ENCODE measurements around the gene MMP24OS.

The MMP24OS gene

DNA sequence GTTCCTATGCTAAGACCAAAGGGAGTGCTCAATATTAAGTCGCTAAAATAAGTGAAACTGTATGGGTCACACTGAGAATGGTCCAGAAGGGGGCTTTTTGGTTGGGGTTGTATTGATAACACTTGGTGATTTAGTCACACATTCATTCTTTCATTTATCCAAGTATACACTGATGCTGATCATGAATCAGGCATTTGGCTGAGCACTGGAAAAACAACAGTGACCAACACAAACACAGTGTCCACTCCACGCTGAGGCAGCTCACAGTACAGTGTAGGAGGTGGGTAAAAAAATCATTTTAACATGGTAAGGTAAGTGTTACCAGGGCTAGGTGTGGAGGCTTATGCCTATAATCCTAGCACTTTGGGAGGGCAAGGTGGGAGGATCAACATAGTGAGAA is 23.5 kb upstream of the MMP24OS start:
- in situ Hi-C loops (cut with MboI; ENCODE audit: low sequenced_read_pairs): loop anchor here (5.0 kb wide), 1 partner anchor 126 kb away; no protein-coding TSS in a partner anchor
- H3K9me3 ChIP-seq: no peaks in the 10 kb centered on the region
- peaks cover 6% of the 10 kb centered on the region for H3K36me3 ChIP-seq (replicated peaks)
- H3K27me3 ChIP-seq (ENCODE audit: low read depth): no peaks in the 10 kb centered on the region
- H3K4me1 ChIP-seq: no peaks in the 10 kb centered on the region
- no peak for DNase-seq (ENCODE audit: low spot score in 2 of 2)
- no peak overlapping the region for H3K4me3 ChIP-seq

DNA sequence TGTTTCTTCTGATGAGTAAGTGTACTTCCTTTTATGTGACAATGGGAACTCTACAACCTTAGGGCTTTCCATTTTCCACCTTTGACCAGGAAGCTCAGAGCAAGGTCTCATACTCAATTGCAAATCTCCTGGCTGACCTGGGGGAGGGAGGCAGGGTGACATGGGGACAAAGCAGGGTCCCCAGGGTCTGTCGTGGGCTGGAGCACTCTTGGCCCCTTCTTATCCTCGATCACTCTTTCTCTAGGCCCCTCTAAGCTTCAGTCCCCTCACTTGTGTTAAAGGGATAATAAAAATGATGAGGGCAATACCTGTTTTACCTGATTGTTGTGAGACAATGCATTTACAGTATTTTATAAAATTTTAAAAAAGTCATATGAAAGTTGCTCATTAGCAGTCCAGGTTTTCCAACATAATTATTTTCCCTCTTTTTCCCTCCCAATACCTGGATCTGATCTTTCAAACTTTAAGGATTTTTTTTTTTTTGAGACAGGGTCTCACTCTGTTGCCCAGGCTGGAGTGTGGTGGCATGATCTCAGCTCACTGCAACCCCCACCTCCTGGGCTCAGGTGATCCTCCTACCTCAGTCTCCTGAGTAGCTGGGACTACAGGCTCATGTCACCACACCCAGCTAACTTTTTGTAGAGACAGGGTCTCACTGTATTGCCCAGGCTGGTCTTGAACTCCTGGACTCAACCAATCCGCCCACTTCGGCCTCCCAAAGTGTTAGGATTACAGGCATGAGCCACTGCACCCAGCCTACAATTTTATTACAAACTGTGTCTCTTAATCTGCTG is 22.7 kb upstream of the MMP24OS start:
- Histone ChIP-seq H3K4me3 (no peak overlapping the region), H3K36me3 (replicated peaks) (no peaks in the 10 kb centered on the region; the same call in none of the 2 replicates), H3K27me3 (ENCODE audit: low read depth) (no peaks in the 10 kb centered on the region), H3K4me1 (no peaks in the 10 kb centered on the region), H3K9me3 (no peaks in the 10 kb centered on the region)
- in situ Hi-C loops (cut with MboI; ENCODE audit: low sequenced_read_pairs): loop anchor here (5.0 kb wide), 1 partner anchor 127 kb away; no protein-coding TSS in a partner anchor
- no peak for DNase-seq (ENCODE audit: low spot score in 2 of 2)

DNA sequence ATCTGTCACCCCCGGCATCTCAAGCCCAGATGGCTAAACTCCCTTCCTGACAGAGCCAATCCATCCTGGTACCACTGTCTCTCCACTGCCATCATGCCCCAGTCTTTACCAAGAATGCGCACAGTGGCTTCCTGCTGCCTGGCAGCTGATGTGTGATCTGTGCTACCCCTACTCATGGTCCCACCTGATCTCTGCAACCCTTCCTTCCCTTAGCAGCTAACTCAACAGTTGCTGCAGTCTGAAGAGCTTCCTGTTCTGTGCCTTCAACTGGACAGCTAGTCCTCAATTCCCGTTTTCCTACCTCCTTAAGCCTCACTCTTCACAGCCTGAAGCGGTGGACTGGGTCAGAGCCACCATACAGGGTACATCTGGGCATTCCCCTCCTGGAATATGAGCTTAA is 21.9 kb upstream of the MMP24OS start:
- Histone ChIP-seq H3K4me1 (no peaks in the 10 kb centered on the region), H3K4me3 (no peak overlapping the region), H3K36me3 (replicated peaks) (no peaks in the 10 kb centered on the region; the same call in 1 of the 2 replicates), H3K27me3 (ENCODE audit: low read depth) (no peaks in the 10 kb centered on the region), H3K9me3 (no peaks in the 10 kb centered on the region)
- no peak for DNase-seq (ENCODE audit: low spot score in 2 of 2)
- in situ Hi-C loops (cut with MboI; ENCODE audit: low sequenced_read_pairs): loop anchor here (5.0 kb wide), 1 partner anchor 128 kb away; no protein-coding TSS in a partner anchor

DNA sequence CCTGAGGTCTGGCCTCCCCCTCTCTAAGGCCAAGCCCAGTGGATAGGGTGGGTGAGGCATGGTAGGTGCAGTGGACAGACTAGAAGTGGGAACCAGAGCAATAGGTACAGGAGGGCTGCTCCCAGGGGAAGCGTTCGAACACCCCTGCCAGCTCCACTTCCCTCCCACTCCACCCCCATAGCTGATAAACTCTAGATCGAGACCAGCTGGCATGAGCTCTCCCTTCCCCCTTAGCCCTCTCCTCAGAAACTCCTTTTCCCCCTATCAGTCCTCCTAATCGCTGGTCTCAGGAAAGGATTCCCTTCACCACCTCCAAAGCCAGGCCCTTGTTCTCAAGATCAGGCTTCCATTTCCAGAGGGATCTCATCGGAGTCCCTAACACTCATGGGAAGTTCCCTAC is 20.3 kb upstream of the MMP24OS start:
- Histone ChIP-seq H3K36me3 (replicated peaks) (no peaks in the 10 kb centered on the region; the same call in 1 of the 2 replicates), H3K4me1 (no peaks in the 10 kb centered on the region), H3K9me3 (no peaks in the 10 kb centered on the region), H3K27me3 (ENCODE audit: low read depth) (no peaks in the 10 kb centered on the region), H3K4me3 (no peak overlapping the region)
- no peak for DNase-seq (ENCODE audit: low spot score in 2 of 2)
- in situ Hi-C loops (cut with MboI; ENCODE audit: low sequenced_read_pairs): no loop called here

DNA sequence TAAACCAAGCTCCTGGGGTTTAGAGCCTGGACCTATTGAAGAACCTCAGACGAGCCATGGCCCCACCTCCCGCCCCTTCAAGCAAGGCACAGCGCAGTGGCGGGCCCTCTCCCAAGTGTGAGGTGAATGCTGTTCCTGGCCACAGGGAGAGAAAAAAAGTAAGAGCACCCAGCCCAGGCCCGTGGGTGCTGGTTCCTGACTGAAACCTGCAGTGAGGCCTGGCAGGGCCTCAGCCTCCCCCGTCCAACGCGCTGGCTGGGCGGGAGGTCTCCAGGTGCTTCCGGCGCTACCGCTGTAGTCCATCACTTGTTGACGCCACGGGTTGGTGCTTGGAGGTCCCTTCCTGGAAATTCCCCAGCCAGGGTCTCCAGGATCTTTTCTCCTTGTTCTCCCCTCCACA is 19.8 kb upstream of the MMP24OS start:
- in situ Hi-C loops (cut with MboI; ENCODE audit: low sequenced_read_pairs): no loop called here

DNA sequence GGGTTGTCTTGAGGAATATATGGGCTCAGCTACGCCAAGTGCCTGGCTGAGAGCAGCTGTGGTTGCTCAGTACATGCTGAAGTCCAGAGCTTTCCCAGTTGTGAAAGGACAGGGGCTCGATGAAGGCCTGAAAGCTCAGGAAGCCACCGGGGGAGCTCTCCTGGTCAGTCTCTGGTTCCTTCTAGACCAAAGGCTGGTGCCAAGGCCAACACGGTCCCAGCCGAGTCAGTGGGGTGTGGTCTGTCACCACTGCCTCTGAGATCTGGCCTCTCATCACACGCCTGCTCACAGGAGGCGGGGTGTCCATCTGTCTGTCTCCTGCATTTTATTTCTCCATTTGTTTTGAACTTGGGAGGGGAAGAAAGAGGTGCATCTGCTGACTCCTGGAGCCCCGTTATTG is 19.2 kb upstream of the MMP24OS start:
- no peak for DNase-seq (ENCODE audit: low spot score in 2 of 2)
- in situ Hi-C loops (cut with MboI; ENCODE audit: low sequenced_read_pairs): no loop called here

More for the DNA sequence above, 19.8 kb upstream of the MMP24OS start:
- Histone ChIP-seq H3K4me1 (no peaks in the 10 kb centered on the region), H3K27me3 (ENCODE audit: low read depth) (no peaks in the 10 kb centered on the region), H3K9me3 (no peaks in the 10 kb centered on the region), H3K4me3 (no peak overlapping the region), H3K36me3 (replicated peaks) (no peaks in the 10 kb centered on the region)
- DNase-seq (ENCODE audit: low spot score in 2 of 2): no peak

DNA sequence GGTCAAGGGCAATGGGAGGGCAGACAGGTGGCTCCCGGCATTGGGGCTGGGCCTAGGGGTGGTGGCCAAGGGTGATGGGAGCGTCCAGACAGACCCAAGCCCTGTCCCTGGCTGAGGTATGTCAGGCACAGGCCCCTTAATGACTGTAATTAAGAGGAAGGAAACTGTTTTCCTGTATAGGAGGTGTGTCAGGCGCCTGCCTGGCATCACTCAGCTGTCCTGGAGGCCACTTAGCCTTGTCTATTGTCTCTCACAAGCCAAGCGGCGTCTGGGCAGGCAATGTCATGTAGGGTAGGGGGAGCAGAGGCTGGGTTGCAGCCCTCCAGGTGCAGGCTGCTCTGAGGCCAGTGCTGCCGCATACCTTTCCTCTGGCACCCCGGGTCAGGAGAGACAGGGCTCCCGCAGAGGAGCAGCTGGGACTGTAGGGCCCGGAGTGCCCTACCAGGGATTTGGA is 18.2 kb upstream of the MMP24OS start:
- H3K4me1 ChIP-seq: no peaks in the 10 kb centered on the region
- in situ Hi-C loops (cut with MboI; ENCODE audit: low sequenced_read_pairs): no loop called here
- H3K9me3 ChIP-seq: no peaks in the 10 kb centered on the region
- DNase-seq (ENCODE audit: low spot score in 2 of 2): no peak
- H3K4me3 ChIP-seq: no peak overlapping the region
- H3K27me3 ChIP-seq (ENCODE audit: low read depth): no peaks in the 10 kb centered on the region
- no peaks in the 10 kb centered on the region for H3K36me3 ChIP-seq (replicated peaks)

More for the DNA sequence above, 19.2 kb upstream of the MMP24OS start:
- no peak overlapping the region for H3K4me3 ChIP-seq
- no peaks in the 10 kb centered on the region for H3K4me1 ChIP-seq
- H3K27me3 ChIP-seq (ENCODE audit: low read depth): no peaks in the 10 kb centered on the region
- H3K9me3 ChIP-seq: no peaks in the 10 kb centered on the region
- H3K36me3 ChIP-seq (replicated peaks): no peaks in the 10 kb centered on the region

DNA sequence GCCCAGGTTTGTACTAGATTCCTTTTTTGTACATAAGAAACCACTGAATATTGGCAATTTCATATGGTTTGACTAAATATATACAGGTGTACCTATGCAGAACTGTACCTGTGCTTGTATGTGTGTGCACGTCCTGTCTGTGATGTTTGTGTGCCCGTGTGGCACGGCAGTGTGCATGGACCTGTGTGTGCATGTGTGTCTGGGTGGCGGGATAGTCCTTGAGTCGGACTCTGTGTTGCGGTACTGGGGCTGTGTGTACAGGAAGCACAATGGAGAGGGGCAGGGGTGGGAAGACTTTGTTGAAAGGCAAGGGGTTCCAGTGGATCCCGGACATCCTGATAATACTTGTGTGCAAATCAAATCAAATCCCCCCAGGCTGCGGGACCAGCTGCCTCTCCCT is 17.8 kb upstream of the MMP24OS start:
- DNase-seq (ENCODE audit: low spot score in 2 of 2): no peak
- H3K4me3 ChIP-seq: no peak overlapping the region
- no peaks in the 10 kb centered on the region for H3K4me1 ChIP-seq
- no peaks in the 10 kb centered on the region for H3K36me3 ChIP-seq (replicated peaks)
- no peaks in the 10 kb centered on the region for H3K27me3 ChIP-seq (ENCODE audit: low read depth)
- in situ Hi-C loops (cut with MboI; ENCODE audit: low sequenced_read_pairs): no loop called here
- no peaks in the 10 kb centered on the region for H3K9me3 ChIP-seq

DNA sequence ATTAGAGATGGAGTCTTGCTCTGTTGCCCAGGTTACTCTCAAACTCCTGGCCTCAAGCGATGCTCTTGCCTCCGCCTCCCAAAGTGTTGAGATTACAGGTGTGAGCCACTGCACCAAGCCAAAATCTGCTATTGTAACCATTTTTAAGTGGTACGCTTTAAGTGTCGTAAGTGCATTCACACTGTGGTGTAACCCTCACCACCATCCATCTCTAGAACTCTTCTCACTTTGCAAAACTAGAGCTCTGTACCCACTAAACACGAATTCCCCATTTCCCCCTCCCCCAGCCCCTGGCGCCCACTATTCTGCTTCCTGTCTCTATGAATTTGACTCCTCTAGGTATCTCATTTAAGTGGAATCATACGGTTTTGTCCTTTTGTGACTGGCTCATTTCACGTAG is 17.1 kb upstream of the MMP24OS start:
- H3K4me1 ChIP-seq: no peaks in the 10 kb centered on the region
- H3K27me3 ChIP-seq (ENCODE audit: low read depth): no peaks in the 10 kb centered on the region
- no peak overlapping the region for H3K4me3 ChIP-seq
- no peaks in the 10 kb centered on the region for H3K36me3 ChIP-seq (replicated peaks)
- no peak for DNase-seq (ENCODE audit: low spot score in 2 of 2)
- in situ Hi-C loops (cut with MboI; ENCODE audit: low sequenced_read_pairs): no loop called here
- no peaks in the 10 kb centered on the region for H3K9me3 ChIP-seq

DNA sequence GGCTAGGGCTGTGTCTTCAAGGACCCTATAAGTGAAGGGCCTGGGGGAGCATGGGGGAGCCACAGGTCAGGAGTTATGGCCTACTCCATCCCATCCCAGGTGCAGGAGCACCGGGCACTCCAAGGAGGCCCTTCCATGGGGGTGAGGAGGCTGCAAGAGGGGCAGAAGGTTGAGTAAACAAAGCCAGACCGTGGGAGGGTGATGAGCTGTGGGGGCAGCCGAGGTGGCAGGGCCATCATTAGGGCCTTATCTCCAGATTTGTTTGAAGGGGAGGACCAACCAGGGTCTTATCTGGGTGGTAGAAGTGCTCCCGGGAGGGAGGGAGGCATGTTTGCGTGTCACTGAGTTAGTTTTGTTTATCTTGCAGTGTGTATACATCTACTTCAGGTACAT is 16.4 kb upstream of the MMP24OS start:
- H3K4me3 ChIP-seq: no peak overlapping the region
- no peaks in the 10 kb centered on the region for H3K27me3 ChIP-seq (ENCODE audit: low read depth)
- H3K9me3 ChIP-seq: no peaks in the 10 kb centered on the region
- H3K36me3 ChIP-seq (replicated peaks): no peaks in the 10 kb centered on the region
- DNase-seq (ENCODE audit: low spot score in 2 of 2): no peak
- in situ Hi-C loops (cut with MboI; ENCODE audit: low sequenced_read_pairs): no loop called here
- no peaks in the 10 kb centered on the region for H3K4me1 ChIP-seq

DNA sequence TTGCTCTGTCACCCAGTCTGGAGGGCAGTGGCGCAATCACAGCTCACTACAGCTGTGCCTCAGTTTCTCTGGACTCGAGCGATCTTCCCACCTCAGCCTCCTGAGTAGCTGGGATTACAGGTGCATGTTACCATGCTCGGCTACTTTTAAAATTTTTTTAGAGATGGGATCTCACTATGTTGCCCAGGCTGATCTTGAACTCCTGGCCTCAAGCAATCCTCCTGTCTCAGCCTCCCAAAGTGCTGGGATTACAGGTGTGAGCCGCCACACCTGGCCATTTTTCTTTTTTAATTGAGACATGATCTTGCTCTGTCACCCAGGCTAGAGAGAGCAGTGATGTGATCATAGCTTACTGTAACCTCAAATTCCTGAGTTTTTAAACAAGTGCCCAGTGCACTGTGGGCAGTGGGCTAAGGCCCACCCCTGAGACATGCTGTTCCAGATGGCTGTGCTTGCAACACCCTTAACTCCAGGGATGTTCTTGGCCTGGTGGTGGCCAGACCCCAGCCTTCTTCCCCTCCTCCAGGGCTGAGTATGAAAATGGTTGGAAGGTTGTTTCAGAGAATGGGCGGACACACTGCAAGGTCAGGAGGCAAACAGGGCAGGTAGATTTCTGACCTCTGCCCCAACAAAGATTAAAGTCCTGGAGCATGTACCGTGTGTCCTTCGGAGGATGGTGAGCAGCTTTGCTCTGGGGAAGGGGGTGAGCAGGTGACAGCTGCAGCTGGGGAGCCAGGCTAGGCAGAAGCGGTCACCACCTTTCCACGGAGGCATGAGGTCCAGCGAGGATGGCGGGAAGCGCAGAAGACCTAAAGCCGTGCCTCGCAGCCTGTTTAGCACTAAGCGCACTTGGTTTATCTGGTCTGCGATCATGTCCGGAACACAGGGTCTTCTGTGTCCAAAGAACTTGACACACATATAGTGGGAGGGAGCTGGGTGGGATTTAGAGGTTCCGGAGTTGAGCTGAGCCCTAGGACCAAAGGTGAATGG is 15.7 kb upstream of the MMP24OS start:
- Histone ChIP-seq H3K27me3 (ENCODE audit: low read depth) (no peaks in the 10 kb centered on the region; the same call in 1 of the 2 replicates), H3K4me1 (no peaks in the 10 kb centered on the region), H3K9me3 (no peaks in the 10 kb centered on the region), H3K4me3 (no peak overlapping the region), H3K36me3 (replicated peaks) (no peaks in the 10 kb centered on the region)
- DNase-seq (ENCODE audit: low spot score in 2 of 2): no peak
- in situ Hi-C loops (cut with MboI; ENCODE audit: low sequenced_read_pairs): no loop called here

DNA sequence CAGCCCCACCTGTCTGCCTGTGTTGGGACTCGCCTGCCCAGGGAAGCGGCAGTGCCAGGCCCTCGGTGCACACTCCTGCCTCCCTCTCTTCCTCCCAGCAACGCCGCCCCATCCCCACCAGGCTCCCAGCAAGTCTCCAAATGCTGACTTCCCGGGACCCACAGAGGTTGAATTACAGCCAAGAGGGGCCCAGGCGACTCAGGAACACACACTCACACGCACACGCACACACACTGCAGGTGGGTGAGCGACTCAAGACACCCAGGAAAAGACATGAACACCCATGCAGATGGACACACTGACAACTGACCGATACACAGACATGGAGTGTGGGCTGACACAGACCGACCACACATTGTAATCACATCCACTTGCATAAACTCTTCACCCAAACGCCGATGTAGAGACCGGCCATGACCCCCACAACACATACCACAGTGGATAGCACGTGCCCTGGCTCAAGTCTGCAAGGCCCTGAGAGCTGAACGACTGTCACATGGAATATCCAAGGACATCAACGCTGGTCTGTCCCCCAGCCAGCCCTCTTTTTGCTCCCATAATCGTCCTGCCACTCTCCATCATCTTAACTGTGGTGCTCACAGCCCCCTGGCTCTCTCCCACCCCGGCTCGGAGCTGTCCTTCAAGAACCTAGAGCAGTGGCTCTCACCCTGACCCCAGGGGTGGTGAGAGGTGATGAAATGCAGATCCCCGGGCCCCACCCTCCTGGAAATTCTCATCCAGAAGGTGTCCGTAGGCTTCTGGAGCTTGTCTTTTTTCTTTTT is 14.8 kb upstream of the MMP24OS start:
- no peaks in the 10 kb centered on the region; the same call in 1 of the 2 replicates for H3K27me3 ChIP-seq (ENCODE audit: low read depth)
- H3K4me3 ChIP-seq: no peak overlapping the region
- H3K9me3 ChIP-seq: no peaks in the 10 kb centered on the region
- DNase-seq (ENCODE audit: low spot score in 2 of 2): peak in 1 of 2 experiments; percentile 7
- no peaks in the 10 kb centered on the region for H3K4me1 ChIP-seq
- H3K36me3 ChIP-seq (replicated peaks): no peaks in the 10 kb centered on the region
- in situ Hi-C loops (cut with MboI; ENCODE audit: low sequenced_read_pairs): no loop called here
